GM23248 (cell line): ENCODE data around the gene SPATA46. TPM values are rescaled to one million over a fixed set of nuclear protein-coding genes. Genes with fewer than 3 reads are reported as not detected.

ENCODE experiments used
- DNase-seq: peaks from one replicate; pipeline ENCODE4 v3.0.0-alpha.2; 2015
- H2AFZ ChIP-seq: fragments of 200-600 bp; sonication (generic); 2 replicates; pipeline ENCODE4 v1.6.1; 2016; ENCODE audit warnings: antibody characterized with exemption
- H3F3A ChIP-seq: fragments of 200-600 bp; sonication (generic); 2 replicates; pipeline ENCODE4 v1.6.1; 2016; ENCODE audit warnings: mild to moderate bottlenecking, antibody characterized with exemption, mixed run types; ENCODE audit not compliant: insufficient read depth
- H3K27ac ChIP-seq: fragments of 200-600 bp; sonication (generic); 2 replicates; pipeline ENCODE4 v1.5.1; 2016; ENCODE audit warnings: mild to moderate bottlenecking
- H3K27me3 ChIP-seq: fragments of 200-600 bp; sonication (generic); replicated peaks from 2 replicates; pipeline ENCODE4 v1.6.1; 2016; ENCODE audit warnings: mild to moderate bottlenecking; ENCODE audit not compliant: insufficient read depth
- H3K36me3 ChIP-seq: fragments of 200-600 bp; sonication (generic); 2 replicates; pipeline ENCODE4 v1.6.1; 2016; ENCODE audit warnings: low read depth, mild to moderate bottlenecking
- H3K4me1 ChIP-seq: fragments of 200-600 bp; sonication (generic); 2 replicates; pipeline ENCODE4 v1.6.1; 2016; ENCODE audit warnings: mild to moderate bottlenecking; ENCODE audit not compliant: insufficient read depth
- H3K4me2 ChIP-seq: fragments of 200-600 bp; sonication (generic); one replicate; pipeline ENCODE4 v1.6.1; 2016; ENCODE audit warnings: mild to moderate bottlenecking; ENCODE audit not compliant: unreplicated experiment
- H3K4me3 ChIP-seq: fragments of 200-600 bp; sonication (generic); 2 replicates; pipeline ENCODE4 v1.5.1; 2016; ENCODE audit warnings: mild to moderate bottlenecking
- H3K79me2 ChIP-seq: fragments of 200-600 bp; sonication (generic); 2 replicates; pipeline ENCODE4 v1.6.1; 2016; ENCODE audit warnings: mild to moderate bottlenecking; ENCODE audit not compliant: insufficient read depth
- H3K9ac ChIP-seq: fragments of 200-600 bp; sonication (generic); 2 replicates; pipeline ENCODE4 v1.6.1; 2016; ENCODE audit warnings: mild to moderate bottlenecking
- H3K9me2 ChIP-seq: fragments of 200-600 bp; sonication (generic); 2 replicates; pipeline ENCODE4 v1.6.1; 2016; ENCODE audit warnings: mixed run types, mild to moderate bottlenecking, moderate library complexity; ENCODE audit not compliant: insufficient read depth
- H3K9me3 ChIP-seq: fragments of 200-600 bp; sonication (generic); one replicate; pipeline ENCODE4 v1.6.1; 2017; ENCODE audit warnings: low read depth
- H4K20me1 ChIP-seq: fragments of 200-600 bp; sonication (generic); 2 replicates; pipeline ENCODE4 v1.6.0; 2016; ENCODE audit not compliant: insufficient read depth
- EZH2 ChIP-seq: fragments of 200-600 bp; sonication (generic); IDR thresholded peaks from 2 replicates; pipeline ENCODE4 v1.6.1; 2018; ENCODE audit warnings: antibody characterized with exemption, mild to moderate bottlenecking; ENCODE audit not compliant: insufficient read depth, poor library complexity, severe bottlenecking
- EZH2phosphoT487 ChIP-seq: fragments of 200-600 bp; sonication (generic); IDR thresholded peaks from 2 replicates; pipeline ENCODE4 v1.6.1; 2018; ENCODE audit warnings: antibody characterized with exemption, moderate library complexity, mild to moderate bottlenecking, low read depth; ENCODE audit not compliant: insufficient read depth
- WGBS, 2 experiments: methylation state at CpG; one replicate each; pipeline ENCODE4 v1.1.6; 2015 to 2017; ENCODE audit warnings: low lambda C conversion rate in 2 of 2, low coverage in 1 of 2; ENCODE audit errors: missing lambda C conversion rate in 2 of 2; 5-methylcytosine and 5-hydroxymethylcytosine counted together
- in situ Hi-C: fragments of 300-500 bp; cut with MboI; formaldehyde crosslinking; loops from 2 replicates; pipeline ENCODE4 v1.15.0; 2020
- polyA plus RNA-seq: library from polyadenylated mRNA; unstranded; fragments of >200 nt; fragmentation: Nextera tagmentation; extraction: Ambion mirVana; gene quantifications from 2 replicates; pipeline ENCODE4 v1.2.1, GENCODE V29; 2016
- total RNA-seq: library from RNA; depleted of rRNA; stranded (reverse); fragments of >200 nt; shearing (Covaris generic); gene quantifications from 2 replicates; pipeline ENCODE4 v1.2.3, GENCODE V29; 2014

SPATA46 gene
- total and polyA plus RNA-seq, 2 experiments from 2014 or later, result not detected

- 68 to 70% methylated on average over 2 of the region's 2 CpGs for WGBS, 2 experiments
- Histone ChIP-seq H3K4me2 (no peak overlapping the region), H3K9ac (no peak overlapping the region), H3K9me2 (no peaks in the 10 kb centered on the region), H3F3A (peaks cover 11% of the 10 kb centered on the region), H3K4me1 (peaks cover 34% of the 10 kb centered on the region), H3K36me3 (no peaks in the 10 kb centered on the region), H3K9me3 (no peaks in the 10 kb centered on the region), H3K27me3 (no peaks in the 10 kb centered on the region), H3K4me3 (no peak overlapping the region), H3K27ac (no peak overlapping the region), H2AFZ (no peak overlapping the region), H4K20me1 (no peaks in the 10 kb centered on the region), H3K79me2 (no peaks in the 10 kb centered on the region)
- no peak for TF ChIP-seq EZH2
- in situ Hi-C loops, result no loop called here
- peak; percentile 24 for DNase-seq
Observed at GRCh38 chr1:162406811-162407210, 30.2 kb upstream of the SPATA46 start.

GRCh38 chr1:162405800-162406199 lies 29.1 kb upstream of the SPATA46 start:
- Histone ChIP-seq H3K36me3 (no peaks in the 10 kb centered on the region), H3K79me2 (no peaks in the 10 kb centered on the region), H2AFZ (no peak overlapping the region), H3K4me1 (peaks cover 30% of the 10 kb centered on the region), H4K20me1 (no peaks in the 10 kb centered on the region), H3K9me3 (no peaks in the 10 kb centered on the region), H3K27me3 (no peaks in the 10 kb centered on the region), H3K4me3 (no peak overlapping the region), H3K9ac (no peak overlapping the region), H3F3A (peaks cover 11% of the 10 kb centered on the region), H3K9me2 (no peaks in the 10 kb centered on the region), H3K4me2 (no peak overlapping the region), H3K27ac (no peak overlapping the region)
- 53 to 55% methylated on average over 5 of the region's 5 CpGs for WGBS, 2 experiments
- no peak for DNase-seq
- in situ Hi-C loops, result no loop called here
- TF ChIP-seq EZH2phosphoT487 (no peak), EZH2 (no peak)

GRCh38 chr1:162404550-162405160 lies 28.0 kb upstream of the SPATA46 start:
- H3K9ac ChIP-seq, result no peak overlapping the region
- WGBS, 2 experiments, result 35 to 37% methylated on average over 5 of the region's 5 CpGs

GRCh38 chr1:162400790-162401355 lies 24.2 kb upstream of the SPATA46 start:
- in situ Hi-C loops, result no loop called here
- Histone ChIP-seq H3F3A (peaks cover 9% of the 10 kb centered on the region), H3K4me3 (no peak overlapping the region), H3K4me2 (no peak overlapping the region), H3K9me2 (no peaks in the 10 kb centered on the region), H4K20me1 (no peaks in the 10 kb centered on the region), H2AFZ (no peak overlapping the region), H3K9me3 (no peaks in the 10 kb centered on the region), H3K4me1 (peaks cover 21% of the 10 kb centered on the region), H3K79me2 (no peaks in the 10 kb centered on the region), H3K27ac (no peak overlapping the region), H3K27me3 (no peaks in the 10 kb centered on the region), H3K9ac (no peak overlapping the region), H3K36me3 (no peaks in the 10 kb centered on the region)
- TF ChIP-seq EZH2 (no peak), EZH2phosphoT487 (no peak)
- DNase-seq, result no peak
- WGBS, 2 experiments, result 78 to 83% methylated on average over 9 to 10 of the region's 10 CpGs

More at GRCh38 chr1:162404550-162405160, 28.0 kb upstream of the SPATA46 start:
- Histone ChIP-seq H3F3A (peaks cover 11% of the 10 kb centered on the region), H3K4me2 (peak overlapping the region; percentile 63), H2AFZ (no peak overlapping the region), H3K9me3 (no peaks in the 10 kb centered on the region), H3K27ac (peak overlapping the region; percentile 47), H4K20me1 (no peaks in the 10 kb centered on the region), H3K9me2 (no peaks in the 10 kb centered on the region), H3K79me2 (no peaks in the 10 kb centered on the region), H3K4me1 (peaks cover 30% of the 10 kb centered on the region), H3K4me3 (peak overlapping the region; percentile 32), H3K27me3 (no peaks in the 10 kb centered on the region), H3K36me3 (no peaks in the 10 kb centered on the region)
- in situ Hi-C loops, result no loop called here
- DNase-seq, result peak; percentile 87
- no peak for TF ChIP-seq EZH2
- no peak for TF ChIP-seq EZH2phosphoT487
